Measurements from ENCODE around the gene HOXA7. TPM values are rescaled to one million over a fixed set of nuclear protein-coding genes. Genes with fewer than 3 reads are reported as not detected.
A peak's percentile ranks its signal among the peaks of the same experiment; 100 is the strongest.

HOXA7 gene
- total and polyA plus RNA-seq, 5 donors from 2014 or later: not detected

GRCh38 chr7:27145914-27146412 lies 10.5 kb downstream of the HOXA7 start:
- Histone ChIP-seq H3K36me3 (ENCODE audit: control insufficient read depth, insufficient read depth, low read length) (no peaks in the 10 kb centered on the region), H3K4me1 (ENCODE audit: control insufficient read depth, insufficient read depth, low read length, poor library complexity, severe bottlenecking) (peaks cover 10% of the 10 kb centered on the region), H3K4me3 (ENCODE audit: low read depth, low read length) (no peak overlapping the region), H3K9me3 (ENCODE audit: control insufficient read depth in 2 of 2, low read length in 2 of 2) (no peaks in the 10 kb centered on the region), H3K27me3 (ENCODE audit: control insufficient read depth, insufficient read depth, low read length) (peaks cover 28% of the 10 kb centered on the region), H3K27ac (ENCODE audit: insufficient read depth, low read length, poor library complexity, severe bottlenecking) (no peak overlapping the region)
- Mint-ChIP-seq H3K4me1 (peaks cover 0 to 18% (median 9%) of the 10 kb centered on the region in 4 donors), H3K27me3 (peaks cover 66% of the 10 kb centered on the region), H3K9me3 (peaks cover 0 to 2% (median 0%) of the 10 kb centered on the region in 7 donors), H3K36me3 (no peaks in the 10 kb centered on the region), H3K27ac (no peak overlapping the region), H3K4me3 (no peak overlapping the region)
- no peak for DNase-seq
- no peak for ATAC-seq (ENCODE audit: low read depth in 2 of 2)

DNA sequence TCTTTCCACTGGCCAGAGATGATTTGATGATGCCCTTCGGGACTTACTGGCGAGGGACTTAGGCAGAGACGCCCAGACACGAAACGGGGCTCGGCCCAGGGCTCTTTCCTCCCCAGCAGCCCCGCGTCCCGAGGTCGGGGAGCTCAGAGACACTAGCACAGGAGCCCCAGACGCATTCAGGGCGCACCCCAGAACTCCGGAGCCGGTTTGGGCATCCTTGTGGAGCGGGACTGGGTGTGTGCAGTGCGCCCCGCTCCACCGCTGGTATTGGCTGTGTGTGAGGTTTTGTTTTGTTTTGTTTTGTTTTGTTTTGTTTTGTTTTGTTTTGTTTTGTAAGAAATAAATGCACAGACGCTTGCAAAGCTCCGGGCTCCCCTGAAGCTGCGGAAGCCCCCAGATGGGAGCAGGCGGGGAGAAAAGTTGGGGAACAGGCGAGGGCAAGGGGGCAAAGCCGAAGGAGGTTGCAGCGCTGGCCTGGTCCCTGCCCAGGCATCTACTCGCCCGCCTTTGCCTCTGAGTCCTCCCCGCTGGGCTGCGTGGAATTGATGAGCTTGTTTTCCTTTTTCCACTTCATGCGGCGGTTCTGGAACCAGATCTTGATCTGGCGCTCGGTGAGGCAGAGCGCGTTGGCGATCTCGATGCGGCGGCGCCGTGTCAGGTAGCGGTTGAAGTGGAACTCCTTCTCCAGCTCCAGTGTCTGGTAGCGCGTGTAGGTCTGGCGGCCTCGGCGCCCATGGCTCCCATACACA lies 11.1 kb downstream of the HOXA7 start:
- Mint-ChIP-seq H3K4me1 (peaks cover 0 to 13% (median 5%) of the 10 kb centered on the region in 4 donors), H3K9me3 (peaks cover 0 to 2% (median 0%) of the 10 kb centered on the region in 7 donors), H3K36me3 (no peaks in the 10 kb centered on the region), H3K27ac (no peak overlapping the region), H3K27me3 (peaks cover 60% of the 10 kb centered on the region), H3K4me3 (no peak overlapping the region)
- Histone ChIP-seq H3K36me3 (ENCODE audit: control insufficient read depth, insufficient read depth, low read length) (no peaks in the 10 kb centered on the region), H3K4me1 (ENCODE audit: control insufficient read depth, insufficient read depth, low read length, poor library complexity, severe bottlenecking) (peaks cover 4% of the 10 kb centered on the region), H3K27ac (ENCODE audit: insufficient read depth, low read length, poor library complexity, severe bottlenecking) (no peak overlapping the region), H3K27me3 (ENCODE audit: control insufficient read depth, insufficient read depth, low read length) (peaks cover 25% of the 10 kb centered on the region), H3K4me3 (ENCODE audit: low read depth, low read length) (no peak overlapping the region), H3K9me3 (ENCODE audit: control insufficient read depth in 2 of 2, low read length in 2 of 2) (no peaks in the 10 kb centered on the region)
- DNase-seq (no peak), ATAC-seq (ENCODE audit: low read depth in 2 of 2) (no peak)

GRCh38 chr7:27144781-27145164 lies 11.7 kb downstream of the HOXA7 start:
- peaks cover 22% of the 10 kb centered on the region for H3K27me3 ChIP-seq (ENCODE audit: control insufficient read depth, insufficient read depth, low read length)
- H3K36me3 ChIP-seq (ENCODE audit: control insufficient read depth, insufficient read depth, low read length): no peaks in the 10 kb centered on the region
- Mint-ChIP-seq H3K4me1 (peaks cover 0 to 11% (median 4%) of the 10 kb centered on the region in 4 donors), H3K27me3 (peaks cover 59% of the 10 kb centered on the region), H3K4me3 (no peak overlapping the region), H3K36me3 (no peaks in the 10 kb centered on the region), H3K9me3 (peaks cover 0 to 2% (median 0%) of the 10 kb centered on the region in 7 donors), H3K27ac (no peak overlapping the region)
- no peak overlapping the region for H3K4me3 ChIP-seq (ENCODE audit: low read depth, low read length)
- no peaks in the 10 kb centered on the region for H3K9me3 ChIP-seq (ENCODE audit: control insufficient read depth in 2 of 2, low read length in 2 of 2)
- H3K4me1 ChIP-seq (ENCODE audit: control insufficient read depth, insufficient read depth, low read length, poor library complexity, severe bottlenecking): peaks cover 4% of the 10 kb centered on the region
- no peak for ATAC-seq (ENCODE audit: low read depth in 2 of 2)
- no peak for DNase-seq
- no peak overlapping the region for H3K27ac ChIP-seq (ENCODE audit: insufficient read depth, low read length, poor library complexity, severe bottlenecking)

GRCh38 chr7:27143950-27144780 lies 12.3 kb downstream of the HOXA7 start:
- H3K4me3 Mint-ChIP-seq: no peak overlapping the region
- Histone ChIP-seq H3K9me3 (ENCODE audit: control insufficient read depth in 2 of 2, low read length in 2 of 2) (no peaks in the 10 kb centered on the region), H3K27ac (ENCODE audit: insufficient read depth, low read length, poor library complexity, severe bottlenecking) (no peak overlapping the region), H3K27me3 (ENCODE audit: control insufficient read depth, insufficient read depth, low read length) (peaks cover 19% of the 10 kb centered on the region), H3K4me3 (ENCODE audit: low read depth, low read length) (no peak overlapping the region), H3K4me1 (ENCODE audit: control insufficient read depth, insufficient read depth, low read length, poor library complexity, severe bottlenecking) (peaks cover 4% of the 10 kb centered on the region), H3K36me3 (ENCODE audit: control insufficient read depth, insufficient read depth, low read length) (no peaks in the 10 kb centered on the region)
- ATAC-seq (ENCODE audit: low read depth in 2 of 2) (no peak), DNase-seq (no peak)
- H3K27me3 Mint-ChIP-seq: peaks cover 53% of the 10 kb centered on the region
- no peaks in the 10 kb centered on the region for H3K36me3 Mint-ChIP-seq
- peaks cover 0 to 2% (median 0%) of the 10 kb centered on the region in 7 donors for H3K9me3 Mint-ChIP-seq
- H3K27ac Mint-ChIP-seq: no peak overlapping the region
- peaks cover 0 to 11% (median 1%) of the 10 kb centered on the region in 4 donors for H3K4me1 Mint-ChIP-seq

DNA sequence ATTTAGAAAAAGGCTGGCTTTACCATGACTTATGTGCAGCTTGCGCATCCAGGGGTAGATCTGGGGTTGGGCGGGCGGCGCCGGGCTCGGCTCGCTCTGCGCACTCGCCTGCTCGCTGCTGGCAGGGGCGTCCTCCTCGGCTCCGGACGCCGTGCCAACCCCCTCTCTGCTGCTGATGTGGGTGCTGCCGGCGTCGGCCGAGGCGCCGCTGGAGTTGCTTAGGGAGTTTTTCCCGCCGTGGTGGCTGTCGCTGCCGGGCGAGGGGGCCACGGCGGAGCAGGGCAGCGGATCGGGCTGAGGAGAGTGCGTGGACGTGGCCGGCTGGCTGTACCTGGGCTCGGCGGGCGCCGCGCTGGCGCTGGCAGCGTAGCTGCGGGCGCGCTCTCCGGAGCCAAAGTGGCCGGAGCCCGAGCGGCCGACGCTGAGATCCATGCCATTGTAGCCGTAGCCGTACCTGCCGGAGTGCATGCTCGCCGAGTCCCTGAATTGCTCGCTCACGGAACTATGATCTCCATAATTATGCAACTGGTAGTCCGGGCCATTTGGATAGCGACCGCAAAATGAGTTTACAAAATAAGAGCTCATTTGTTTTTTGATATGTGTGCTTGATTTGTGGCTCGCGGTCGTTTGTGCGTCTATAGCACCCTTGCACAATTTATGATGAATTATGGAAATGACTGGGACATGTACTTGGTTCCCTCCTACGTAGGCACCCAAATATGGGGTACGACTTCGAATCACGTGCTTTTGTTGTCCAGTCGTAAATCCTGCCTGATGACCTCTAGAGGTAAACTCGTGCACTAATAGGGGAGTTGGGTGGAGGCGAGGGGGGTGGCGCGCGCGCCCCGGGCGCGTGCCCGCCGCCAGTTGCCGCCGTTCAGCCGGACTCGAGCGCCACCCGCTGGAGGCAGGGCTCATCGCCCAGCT lies 13.2 kb downstream of the HOXA7 start, which contains the start of gene HOXA5:
Gene HOXA5, minus strand, starts transcription at position 659 of the 927 bp plus-strand sequence. Its CDS starts 74 bp downstream, at position 585.
- H3K4me3 ChIP-seq (ENCODE audit: low read depth, low read length): no peak within 1 kb of the TSS
- H3K27me3 ChIP-seq (ENCODE audit: control insufficient read depth, insufficient read depth, low read length): peaks cover 12% of the 10 kb centered on the region
- H3K27ac ChIP-seq (ENCODE audit: insufficient read depth, low read length, poor library complexity, severe bottlenecking): no peak within 1 kb of the TSS
- no peaks in the 10 kb centered on the region for H3K36me3 ChIP-seq (ENCODE audit: control insufficient read depth, insufficient read depth, low read length)
- Mint-ChIP-seq H3K4me1 (peaks cover 0 to 8% (median 1%) of the 10 kb centered on the region in 4 donors), H3K27ac (no peak within 1 kb of the TSS), H3K4me3 (peak within 1 kb of the TSS in 1 of 4 donors; percentile 46), H3K27me3 (peaks cover 51% of the 10 kb centered on the region), H3K9me3 (peaks cover 0 to 2% (median 0%) of the 10 kb centered on the region in 7 donors), H3K36me3 (no peaks in the 10 kb centered on the region)
- peaks cover 4% of the 10 kb centered on the region for H3K4me1 ChIP-seq (ENCODE audit: control insufficient read depth, insufficient read depth, low read length, poor library complexity, severe bottlenecking)
- ATAC-seq (ENCODE audit: low read depth in 2 of 2) (peak in 1 of 2 donors; percentile 34), DNase-seq (no peak)
- no peaks in the 10 kb centered on the region for H3K9me3 ChIP-seq (ENCODE audit: control insufficient read depth in 2 of 2, low read length in 2 of 2)

DNA sequence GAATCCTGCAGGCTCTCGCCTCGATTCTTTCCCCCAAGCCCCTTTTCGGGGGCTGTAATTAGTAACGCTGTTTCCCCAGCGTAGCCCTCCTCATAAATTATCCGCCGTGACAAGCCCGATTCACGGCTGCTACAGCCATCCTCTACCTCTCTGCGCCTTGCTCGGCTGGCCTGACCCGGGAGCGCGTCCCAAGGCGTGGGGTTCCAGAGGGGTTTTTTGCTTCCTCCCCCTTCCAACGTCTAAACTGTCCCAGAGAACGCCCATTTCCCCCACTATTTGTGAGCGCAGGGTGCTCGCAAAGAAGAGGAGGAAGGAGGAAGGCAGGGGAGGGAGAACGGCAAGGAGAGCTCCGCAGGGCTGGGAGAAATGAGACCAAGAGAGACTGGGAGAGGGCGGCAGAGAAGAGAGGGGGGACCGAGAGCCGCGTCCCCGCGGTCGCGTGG lies 13.9 kb downstream of the HOXA7 start:
- H3K4me1 Mint-ChIP-seq: peaks cover 0 to 5% (median 0%) of the 10 kb centered on the region in 4 donors
- DNase-seq (no peak), ATAC-seq (ENCODE audit: low read depth in 2 of 2) (no peak)
- peak overlapping the region in 1 of 4 donors; percentile 46 for H3K4me3 Mint-ChIP-seq
- no peak overlapping the region for H3K27ac ChIP-seq (ENCODE audit: insufficient read depth, low read length, poor library complexity, severe bottlenecking)
- H3K36me3 ChIP-seq (ENCODE audit: control insufficient read depth, insufficient read depth, low read length): no peaks in the 10 kb centered on the region
- peaks cover 51% of the 10 kb centered on the region for H3K27me3 Mint-ChIP-seq
- no peak overlapping the region for H3K4me3 ChIP-seq (ENCODE audit: low read depth, low read length)
- H3K27me3 ChIP-seq (ENCODE audit: control insufficient read depth, insufficient read depth, low read length): peaks cover 14% of the 10 kb centered on the region
- no peaks in the 10 kb centered on the region for H3K9me3 ChIP-seq (ENCODE audit: control insufficient read depth in 2 of 2, low read length in 2 of 2)
- H3K36me3 Mint-ChIP-seq: no peaks in the 10 kb centered on the region
- H3K9me3 Mint-ChIP-seq: peaks cover 0 to 2% (median 0%) of the 10 kb centered on the region in 7 donors
- H3K27ac Mint-ChIP-seq: no peak overlapping the region
- no peaks in the 10 kb centered on the region for H3K4me1 ChIP-seq (ENCODE audit: control insufficient read depth, insufficient read depth, low read length, poor library complexity, severe bottlenecking)

Data from CD4-positive, CD25-positive, alpha-beta regulatory T cell (primary cell).